Ovary (tissue), 9 donors: Measurements from ENCODE around the gene CRLF2. TPM values are rescaled to one million over a fixed set of nuclear protein-coding genes. Genes with fewer than 3 reads are reported as not detected.

Source experiments
- DNase-seq, 5 donors: peaks; one replicate each; pipeline ENCODE4 v3.0.0-alpha.2; 2019 to 2020
- H3K27ac ChIP-seq, 2 donors: fragments of 200-600 bp; one replicate each; pipeline versions ENCODE4 v1.5.1 to v1.8.0; 2019 to 2022
- H3K27me3 ChIP-seq: fragments of 200-600 bp; one replicate; pipeline ENCODE4 v1.8.0; 2022
- H3K36me3 ChIP-seq: fragments of 200-600 bp; sonication (generic); one replicate; pipeline ENCODE4 v1.5.1; 2019
- H3K4me1 ChIP-seq: one replicate; pipeline ENCODE4 v1.8.1; 2013; ENCODE audit warnings: mild to moderate bottlenecking, moderate library complexity; ENCODE audit not compliant: insufficient read depth
- H3K4me3 ChIP-seq: fragments of 200-600 bp; sonication (generic); one replicate; pipeline ENCODE4 v1.5.1; 2017
- H3K9me3 ChIP-seq, 2 donors: fragments of 200-600 bp in 1 of 2; sonication (generic) in 1 of 2; one replicate each; pipeline versions ENCODE4 v1.5.1 to v1.8.1; 2013 to 2019; ENCODE audit warnings: mild to moderate bottlenecking in 1 of 2, moderate library complexity in 1 of 2
- CTCF ChIP-seq, 3 donors: fragments of 450-650 bp in 2 of 3; fragments of 200-600 bp in 1 of 3; IDR thresholded peaks; one replicate each; pipeline versions ENCODE4 v1.5.1 to v1.8.0; 2016 to 2022; ENCODE audit warnings: antibody characterized with exemption in 3 of 3, mild to moderate bottlenecking in 1 of 3
- EP300 ChIP-seq: sonication (generic); formaldehyde crosslinking; IDR thresholded peaks from one replicate; pipeline ENCODE4 v1.6.1; 2017; ENCODE audit warnings: antibody characterized with exemption
- POLR2A ChIP-seq: fragments of 450-650 bp; IDR thresholded peaks from one replicate; pipeline ENCODE4 v1.6.1; 2017; ENCODE audit warnings: antibody characterized with exemption, mild to moderate bottlenecking, moderate library complexity
- WGBS, 3 donors: extraction: QIAGEN DNeasy Blood & Tissue Kit in 1 of 3; methylation state at CpG; one replicate each; pipeline versions ENCODE4 v1.1.5 to v1.1.7; 2013 to 2017; 5-methylcytosine and 5-hydroxymethylcytosine counted together
- intact Hi-C, 4 donors: fragments of 100-400 bp; cut with DNase I; formaldehyde crosslinking; loops; one replicate each; pipeline versions ENCODE4 v1.11.0 to v1.15.1; 2022 to 2023
- polyA plus RNA-seq, 2 donors: library from polyadenylated mRNA; stranded (reverse); fragments of 200-250 nt in 1 of 2; fragments of 350-450 nt in 1 of 2; fragmentation: Illumina TruSeq in 1 of 2; extraction: RNeasy Lipid Tissue Mini Kit (QIAGEN cat#74804) in 1 of 2; gene quantifications; one replicate each; pipeline ENCODE4 v1.2.3, GENCODE V29; 2013 to 2014
- total RNA-seq, 7 donors: library from RNA; depleted of rRNA in 2 of 7; stranded (reverse); fragments of >200 nt in 2 of 7; fragmentation: NEBNext Ultra II Directional in 3 of 7; extraction: Animal tissue kit (Norgen Biotek cat#: 25700) in 3 of 7; gene quantifications; one replicate each; pipeline versions ENCODE4 v1.1.0 to v1.2.4, GENCODE V29; 2016 to 2023
- donor health status: DM: no; HTN: no; CAD: no; lungs with moderate emphysema.
- donor health status: DM: no; HTN: no; CAD: no.
- donor health status: Bipolar disorder and iron deficiency.
- donor health status: DM: yes; HTN: yes; CAD: no.
- donor health status: DM: no; HTN: no; CAD: no.
- donor health status: DM: yes; HTN: yes; CAD: no.

Gene CRLF2
- total and polyA plus RNA-seq, 9 donors, result 0.25 TPM; not detected in 8

GRCh38 chrX:1165535-1166196 lies 46.8 kb downstream of the CRLF2 start:
- Histone ChIP-seq H3K4me3 (no peak overlapping the region), H3K36me3 (no peaks in the 10 kb centered on the region), H3K27ac (no peak overlapping the region), H3K9me3 (no peaks in the 10 kb centered on the region), H3K4me1 (no peaks in the 10 kb centered on the region), H3K27me3 (no peaks in the 10 kb centered on the region)
- WGBS, 3 donors, result 10 to 13% (median 11%) methylated on average over 12 of the region's 12 CpGs
- no peak for DNase-seq
- TF ChIP-seq EP300, result no peak
- no peak for TF ChIP-seq POLR2A
- no peak for TF ChIP-seq CTCF (IDR thresholded peaks at IDR 0.05)
- intact Hi-C loops, result no loop called here

- no peaks in the 10 kb centered on the region for H3K9me3 ChIP-seq
- H3K4me3 ChIP-seq, result no peak overlapping the region
- H3K36me3 ChIP-seq, result no peaks in the 10 kb centered on the region
- H3K27me3 ChIP-seq, result no peaks in the 10 kb centered on the region
- H3K4me1 ChIP-seq, result no peaks in the 10 kb centered on the region
- H3K27ac ChIP-seq, result no peak overlapping the region
- intact Hi-C loops, result no loop called here
- TF ChIP-seq EP300 (no peak), POLR2A (no peak), CTCF (IDR thresholded peaks at IDR 0.05) (no peak)
- WGBS, 3 donors, result 18 to 23% (median 19%) methylated on average over 18 of the region's 18 CpGs
- DNase-seq, result no peak
These were observed 47.8 kb downstream of the CRLF2 start for GRCh38 chrX:1164322-1165288.

GRCh38 chrX:1163231-1163630 lies 49.2 kb downstream of the CRLF2 start:
- H3K4me1 ChIP-seq, result no peaks in the 10 kb centered on the region
- H3K9me3 ChIP-seq, result no peaks in the 10 kb centered on the region
- no peak overlapping the region for H3K27ac ChIP-seq
- TF ChIP-seq CTCF (IDR thresholded peaks at IDR 0.05) (no peak), POLR2A (no peak), EP300 (no peak)
- no peaks in the 10 kb centered on the region for H3K27me3 ChIP-seq
- no peak overlapping the region for H3K4me3 ChIP-seq
- 68 to 77% (median 74%) methylated on average over 11 of the region's 11 CpGs for WGBS, 3 donors
- intact Hi-C loops, result no loop called here
- DNase-seq, result no peak
- no peaks in the 10 kb centered on the region for H3K36me3 ChIP-seq

DNA sequence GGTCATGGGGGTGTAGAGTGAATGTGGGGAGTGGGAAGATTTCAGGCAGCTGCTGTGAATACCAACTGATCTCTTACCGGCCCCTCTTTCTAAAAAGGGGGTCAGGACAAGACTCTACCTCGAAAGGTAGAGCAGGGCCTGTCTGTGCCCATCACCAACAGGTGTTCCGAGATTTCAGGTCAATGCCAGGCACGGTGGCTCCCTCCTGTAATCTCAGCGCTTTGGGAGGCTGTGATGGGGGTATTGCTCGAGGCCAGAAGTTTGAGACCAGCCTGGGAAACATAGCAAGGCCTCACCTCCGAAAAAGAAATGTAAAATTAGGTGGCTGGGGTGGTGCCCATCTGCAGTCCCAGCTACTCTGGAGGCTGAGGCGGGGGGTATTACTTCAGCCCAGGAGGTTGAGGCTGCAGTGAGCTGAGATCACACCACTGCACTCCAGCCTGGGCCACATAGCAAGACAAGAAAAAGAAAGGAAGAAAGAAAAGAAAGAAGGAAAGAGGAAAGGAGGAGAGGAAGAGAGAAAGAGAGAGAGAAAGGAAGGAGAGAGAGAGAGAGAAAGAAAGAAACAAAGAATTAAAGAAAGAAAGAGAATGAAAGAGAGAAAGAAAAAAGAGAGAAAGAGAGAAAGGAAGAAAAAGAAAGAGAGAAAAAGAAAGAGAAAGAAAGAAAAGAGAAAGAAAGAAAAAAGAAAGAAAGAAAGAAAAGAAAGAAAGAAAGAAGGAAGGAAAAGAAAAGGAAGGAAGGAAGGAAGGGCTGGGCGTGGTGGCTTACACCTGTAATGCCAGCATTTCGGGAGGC lies 50.1 kb downstream of the CRLF2 start:
- Histone ChIP-seq H3K4me3 (no peak overlapping the region), H3K9me3 (no peaks in the 10 kb centered on the region), H3K27ac (no peak overlapping the region), H3K27me3 (no peaks in the 10 kb centered on the region), H3K4me1 (no peaks in the 10 kb centered on the region), H3K36me3 (no peaks in the 10 kb centered on the region)
- intact Hi-C loops, result no loop called here
- DNase-seq, result no peak
- WGBS, 3 donors, result 76 to 80% (median 76%) methylated on average over 10 of the region's 10 CpGs
- TF ChIP-seq POLR2A, result no peak
- no peak for TF ChIP-seq CTCF (IDR thresholded peaks at IDR 0.05)
